Activated CD8-positive, alpha-beta memory T cell treated with anti-CD3 and anti-CD28 coated beads, Interleukin-2, amount 50 U/mL, for 24 hours (primary cell): Measurements from ENCODE around the gene SLC35F4.

Experiments used
- DNase-seq: peaks from one replicate; pipeline ENCODE4 v3.0.0-alpha.2; 2020; ENCODE audit errors: extremely low read depth

Gene SLC35F4

DNA sequence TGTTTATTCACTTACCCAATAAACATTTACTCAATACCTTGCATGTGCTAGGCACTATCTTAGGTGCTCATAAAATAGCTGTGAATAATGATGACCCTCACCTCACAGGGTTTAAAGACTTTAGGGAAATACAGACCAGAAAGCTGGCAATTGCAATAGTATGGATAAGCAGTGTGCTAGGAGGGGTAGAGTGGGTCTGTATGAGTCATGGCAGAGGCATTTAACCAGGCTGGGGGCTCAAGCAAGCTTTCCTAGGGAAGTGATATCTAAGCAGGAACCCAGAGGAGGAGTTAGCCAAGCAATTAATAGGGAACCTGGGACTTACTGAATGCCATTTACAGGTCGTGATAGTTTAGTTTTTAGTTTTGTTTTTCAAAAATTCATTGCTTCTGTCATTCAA is 248.4 kb downstream of the SLC35F4 start:
- DNase-seq, result no peak

- no peak for DNase-seq
These were observed 252.9 kb downstream of the SLC35F4 start for GRCh38 chr14:57612946-57613345.

- DNase-seq, result no peak
These were observed 254.3 kb downstream of the SLC35F4 start for GRCh38 chr14:57611555-57612075.

DNA sequence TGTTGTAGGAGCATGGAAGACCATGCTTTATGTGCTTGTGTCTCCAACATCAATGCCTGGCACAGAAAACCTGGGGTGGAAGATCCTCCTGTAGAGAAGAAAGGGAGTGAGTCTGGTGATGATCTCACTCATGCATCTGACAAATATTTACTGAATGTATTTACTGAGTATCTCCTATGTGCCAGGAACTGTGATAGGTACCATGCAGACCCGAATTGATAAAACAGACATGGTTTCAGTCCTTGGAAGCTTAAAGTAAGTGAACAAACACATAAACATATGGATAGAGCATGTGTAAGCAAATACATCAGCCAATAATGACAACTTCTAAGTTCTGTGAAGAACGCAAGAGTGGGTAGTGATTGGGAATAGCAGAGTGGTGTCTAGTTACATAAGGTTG is 255.3 kb downstream of the SLC35F4 start:
- no peak for DNase-seq

DNA sequence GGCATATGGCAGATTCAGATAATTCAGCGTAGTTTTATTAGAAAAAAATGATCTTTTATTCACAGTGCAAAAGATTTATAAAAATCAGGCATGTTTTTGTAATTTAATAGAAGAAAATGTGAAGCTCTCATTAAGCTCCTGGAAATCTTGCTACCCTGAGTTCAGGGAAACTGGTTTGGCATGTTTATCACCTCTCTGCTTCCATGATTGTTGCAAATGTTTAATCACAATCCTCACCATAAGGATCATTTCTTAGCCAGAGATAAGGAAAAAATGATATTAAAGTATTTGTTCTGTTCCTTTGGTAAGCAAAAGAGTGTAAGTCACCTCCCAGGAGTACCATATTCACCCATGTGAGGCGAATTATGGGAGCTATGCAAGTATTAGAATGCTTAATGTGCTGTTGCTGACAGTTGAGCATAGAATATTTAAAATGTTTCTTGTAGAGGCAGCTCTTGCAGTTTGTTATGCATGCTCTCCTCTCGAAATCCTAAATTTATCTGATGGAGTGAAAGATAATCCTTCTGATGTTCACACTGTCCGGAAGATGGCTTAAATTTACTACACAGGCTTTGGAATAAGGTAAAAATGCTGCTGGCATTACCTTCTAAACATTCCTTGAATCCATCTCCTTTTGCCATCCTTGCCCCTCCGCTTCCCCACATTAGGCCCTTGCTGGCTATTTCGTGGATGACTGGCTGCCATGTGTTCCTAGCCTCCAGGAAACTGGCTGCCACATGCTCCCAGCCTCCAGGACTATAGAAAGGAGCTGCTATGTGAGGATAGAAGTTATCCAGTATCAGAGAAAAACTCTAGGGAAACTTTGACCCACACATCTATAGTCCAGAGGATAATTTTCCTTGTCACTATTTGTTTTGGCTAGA is 256.5 kb downstream of the SLC35F4 start:
- DNase-seq, result no peak

DNA sequence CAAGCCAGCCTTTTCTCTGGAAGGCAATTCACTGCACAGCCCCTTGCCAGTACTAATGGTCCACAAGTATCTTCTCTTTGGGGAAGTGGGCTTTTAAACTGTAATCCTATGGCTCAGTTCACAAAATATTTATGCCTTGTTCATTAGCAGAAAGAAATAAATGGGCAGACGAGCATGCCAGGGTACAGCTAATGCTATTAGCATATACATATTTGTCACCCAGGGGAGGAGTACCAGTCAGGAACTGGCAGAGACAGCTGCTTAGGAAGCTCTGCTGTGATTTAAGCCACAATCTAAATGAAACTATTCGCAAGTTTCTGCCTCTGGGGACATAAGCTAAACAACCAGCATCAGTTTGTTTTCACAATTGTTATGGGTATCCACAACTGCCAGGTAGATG is 258.8 kb downstream of the SLC35F4 start:
- no peak for DNase-seq

DNA sequence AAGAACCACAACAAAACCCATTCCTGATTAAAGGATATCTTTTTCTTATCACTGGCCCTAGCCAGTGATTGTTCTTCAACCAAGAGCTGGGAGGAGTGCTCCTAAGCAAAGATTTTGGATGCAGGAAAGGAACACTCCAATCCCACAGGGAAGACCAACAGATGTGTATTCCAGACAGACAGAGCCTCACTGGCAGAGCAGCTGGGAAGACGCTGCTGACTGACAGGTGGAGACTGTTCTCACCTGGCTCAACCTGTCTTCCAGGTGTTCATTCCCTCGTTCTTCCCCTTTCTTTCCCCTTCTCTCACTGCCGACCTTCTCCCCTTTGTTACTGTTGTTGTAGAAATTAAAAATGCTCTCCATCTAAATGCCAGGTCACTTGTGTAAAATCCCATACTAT is 282.5 kb downstream of the SLC35F4 start:
- no peak for DNase-seq

DNA sequence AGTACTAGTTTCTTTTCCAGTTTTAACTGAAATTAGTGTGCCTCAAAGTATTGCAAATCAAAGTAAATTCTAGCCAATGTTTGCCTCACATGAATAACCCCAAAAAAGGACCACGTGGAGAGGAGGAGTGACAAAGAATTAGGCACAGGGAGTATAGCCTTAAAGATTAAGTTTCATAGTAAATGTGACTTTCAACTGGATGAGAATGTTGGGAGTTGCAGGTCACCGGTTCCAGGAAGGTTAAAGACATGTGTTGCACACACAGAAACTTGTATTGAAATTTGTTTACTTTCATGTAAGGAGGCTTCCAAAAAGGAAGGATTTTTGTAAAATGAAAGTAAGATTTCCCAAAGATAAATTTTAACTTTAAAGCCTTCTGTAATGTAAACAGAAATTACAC is 283.1 kb downstream of the SLC35F4 start:
- DNase-seq, result no peak

DNA sequence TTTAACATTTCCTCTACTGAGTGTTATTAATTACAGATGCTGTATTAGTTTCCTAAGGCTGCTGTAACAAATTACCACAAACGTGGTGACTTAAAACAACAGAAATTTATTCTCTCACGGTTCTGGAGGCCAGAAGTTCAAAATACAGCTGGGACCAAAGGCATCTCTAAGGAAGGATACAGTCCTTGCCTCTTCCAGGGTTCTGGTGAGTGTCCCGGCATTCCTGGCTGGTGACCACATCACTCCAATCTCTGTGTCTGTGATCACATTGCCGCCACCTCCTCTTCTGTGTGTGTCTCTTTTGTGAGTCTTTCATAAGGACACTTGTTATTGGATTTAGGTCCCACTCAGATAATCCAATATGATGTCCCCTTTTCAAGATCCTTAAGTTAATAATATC is 287.1 kb downstream of the SLC35F4 start:
- no peak for DNase-seq

- no peak for DNase-seq
These were observed 289.4 kb downstream of the SLC35F4 start for GRCh38 chr14:57576498-57576897.

GRCh38 chr14:57575482-57575881 is 290.4 kb downstream of the SLC35F4 start:
- DNase-seq, result no peak

DNA sequence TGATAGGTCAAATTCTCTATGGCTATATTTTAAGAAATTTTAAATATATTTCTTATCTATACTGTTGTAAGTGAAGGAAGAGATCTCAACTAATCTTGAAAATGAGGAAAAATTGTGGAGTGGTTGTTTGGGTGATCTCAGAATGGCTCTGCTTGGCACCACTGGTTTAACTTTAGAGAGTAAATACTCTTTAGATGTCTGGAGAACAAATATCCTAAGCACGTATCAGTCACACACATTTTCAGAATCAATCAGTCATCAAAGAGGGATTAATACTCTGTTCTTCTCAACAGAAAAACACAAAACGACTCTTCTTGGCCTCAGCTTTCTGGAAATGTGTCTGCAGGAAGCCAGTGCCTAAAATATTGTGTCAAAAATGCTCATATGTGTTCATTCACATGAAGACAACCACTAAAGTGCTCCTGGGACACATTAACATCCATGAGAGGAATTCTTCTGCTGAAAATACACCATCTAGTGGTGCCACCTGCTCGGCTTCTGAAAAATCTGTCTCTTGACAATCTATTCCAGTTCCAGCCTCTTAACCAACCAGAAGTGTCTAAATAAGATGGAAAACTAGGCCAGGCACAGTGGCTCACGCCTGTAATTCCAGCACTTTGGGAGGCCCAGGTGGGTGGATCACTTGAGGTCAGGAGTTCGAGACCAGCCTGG is 291.1 kb downstream of the SLC35F4 start:
- DNase-seq, result no peak

GRCh38 chr14:57573173-57573572 is 292.7 kb downstream of the SLC35F4 start:
- DNase-seq, result no peak

DNA sequence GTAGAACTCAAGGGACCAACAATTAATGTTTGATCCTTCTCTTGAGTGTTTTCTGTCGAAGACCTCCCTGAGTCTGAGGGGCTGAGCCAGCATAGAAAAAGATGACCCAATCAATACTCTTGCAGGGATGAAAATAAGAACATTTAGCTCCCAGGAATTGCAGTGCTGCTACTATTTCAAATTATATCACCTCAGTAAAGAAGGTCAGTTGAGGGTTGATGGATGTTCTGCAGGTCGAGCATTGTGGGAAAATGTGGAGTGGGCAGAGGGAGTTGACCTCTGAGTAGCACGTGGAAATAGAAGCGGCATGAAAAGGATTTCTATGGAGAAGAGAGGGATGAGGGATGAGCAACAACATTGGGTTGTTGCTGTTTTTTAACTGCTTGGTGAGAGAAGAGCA is 297.3 kb downstream of the SLC35F4 start:
- DNase-seq, result no peak

DNA sequence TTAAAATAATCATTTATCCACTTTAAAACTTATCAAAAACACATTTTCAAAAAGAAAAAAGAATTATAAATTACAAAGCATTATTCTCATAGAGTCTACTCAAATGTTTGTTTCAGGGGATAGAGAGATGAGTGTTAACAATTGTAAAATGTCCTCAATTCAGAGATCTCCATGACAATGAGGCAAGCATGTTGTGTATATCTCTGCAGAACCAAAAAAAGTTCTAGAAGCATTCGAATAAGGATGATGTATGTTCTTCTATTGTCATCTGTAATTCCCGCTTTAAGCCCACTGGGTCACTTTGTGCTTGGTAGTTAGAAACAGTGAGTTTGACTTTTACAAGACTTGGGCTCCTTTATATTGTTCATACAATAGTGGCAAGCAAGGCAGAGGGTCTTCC is 298.7 kb downstream of the SLC35F4 start:
- no peak for DNase-seq

DNA sequence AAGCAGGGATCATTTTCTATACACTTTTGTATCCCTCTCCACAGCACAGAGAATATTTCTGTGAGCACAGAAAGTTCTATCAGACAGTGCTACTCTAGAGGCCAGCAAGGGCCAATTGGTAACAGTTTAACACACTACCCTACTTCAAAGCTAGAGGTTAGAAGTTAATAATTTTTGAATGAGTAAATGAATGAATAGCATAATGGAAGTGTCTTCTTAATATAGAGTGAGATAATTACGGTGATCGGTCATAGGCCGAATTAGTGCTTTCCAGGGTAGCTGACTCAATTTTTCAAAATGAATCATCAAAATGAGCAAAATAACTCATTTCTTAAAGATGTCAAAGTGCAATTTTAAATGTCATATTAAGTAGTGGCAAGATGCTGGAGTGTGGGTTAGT is 305.2 kb downstream of the SLC35F4 start:
- DNase-seq, result no peak

- no peak for DNase-seq
These were observed 306.3 kb downstream of the SLC35F4 start for GRCh38 chr14:57559576-57559975.

DNA sequence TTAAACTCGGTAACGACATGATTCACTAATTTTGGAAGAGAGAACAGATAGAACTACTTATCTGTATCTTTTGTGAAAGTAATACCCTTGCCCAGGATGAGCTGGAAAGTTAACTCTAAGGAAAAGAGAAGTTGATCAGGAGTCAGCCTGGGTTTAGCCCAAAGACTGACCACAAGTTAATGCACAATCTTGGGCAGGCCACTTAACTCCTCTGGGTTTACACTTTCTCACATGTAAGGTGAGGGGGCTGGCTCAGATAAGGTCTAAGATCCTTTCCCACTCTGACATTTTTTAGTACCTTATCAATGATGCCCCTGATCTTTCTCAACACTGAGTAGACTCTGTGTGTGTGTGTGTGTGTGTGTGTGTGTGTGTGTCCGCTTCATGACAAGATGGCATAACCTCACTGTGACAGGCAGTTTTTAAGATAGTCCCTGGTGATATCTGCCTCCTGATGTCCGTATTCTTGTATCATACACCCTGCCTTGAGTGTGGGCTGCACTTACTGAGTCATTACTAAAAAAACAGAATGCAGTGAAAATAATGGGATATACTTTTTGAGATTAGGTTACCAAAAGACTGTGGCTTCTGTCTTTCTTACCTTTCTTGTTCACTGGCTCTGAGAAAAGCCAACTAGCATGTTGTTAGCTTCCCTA is 316.0 kb downstream of the SLC35F4 start:
- DNase-seq, result no peak

- DNase-seq, result no peak
These were observed 316.8 kb downstream of the SLC35F4 start for GRCh38 chr14:57549016-57549564.

DNA sequence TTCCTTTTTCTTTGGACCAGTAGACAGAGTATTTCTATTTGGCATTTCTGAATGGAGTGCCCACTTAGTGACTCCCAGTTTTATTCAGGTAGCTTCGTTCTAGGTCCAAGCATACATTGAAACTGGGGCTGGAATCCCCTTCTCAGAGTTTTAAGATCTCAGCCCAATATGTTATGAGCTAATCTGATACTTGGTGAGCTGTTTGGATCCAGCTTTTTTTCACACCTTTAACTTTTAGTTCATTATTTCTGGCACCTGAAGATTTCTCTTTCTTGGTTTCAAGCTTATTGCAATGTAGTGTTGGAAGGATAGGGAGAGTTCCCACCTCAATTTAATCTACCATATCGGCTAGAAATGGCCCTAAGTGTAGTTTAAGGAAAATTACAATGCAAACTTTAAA is 318.8 kb downstream of the SLC35F4 start:
- DNase-seq, result no peak

DNA sequence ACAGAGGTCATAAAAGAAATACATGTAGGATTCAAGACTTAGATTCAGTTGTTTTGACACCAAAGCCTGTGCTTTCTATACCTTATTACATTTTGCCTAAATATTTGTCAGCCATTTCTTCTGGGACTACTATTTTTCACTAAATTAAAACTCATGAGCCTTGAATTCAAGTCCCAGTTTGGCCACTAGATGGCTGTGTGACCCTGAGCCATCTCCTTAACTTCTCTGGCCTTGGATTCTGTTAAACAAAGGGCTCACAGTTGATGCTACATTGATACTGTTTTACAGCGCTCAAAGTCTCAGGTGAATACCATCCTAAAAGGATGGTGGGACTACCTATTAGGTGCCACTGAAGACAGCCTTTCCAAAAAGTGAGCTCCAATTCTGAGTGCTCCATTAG is 332.7 kb downstream of the SLC35F4 start:
- no peak for DNase-seq

- DNase-seq, result no peak
These were observed 335.3 kb downstream of the SLC35F4 start for GRCh38 chr14:57530571-57530970.
